ENCODE measurements around the gene TAF6.

GRCh38 chr7:100099452-100099851 is 19.7 kb downstream of the TAF6 start:
- TF ChIP-seq CTCF (IDR thresholded peaks at IDR 0.05) (no peak), EP300 (IDR thresholded peaks at IDR 0.05) (no peak)
